Measurements from ENCODE around the gene TUBA1C.
A peak's percentile ranks its signal among the peaks of the same experiment; 100 is the strongest.
"Not testable (repeated sequence)": the region's sequence is repeated elsewhere in the genome, so short reads cannot be mapped to it uniquely, and the experiment has no call there.

The TUBA1C gene

DNA sequence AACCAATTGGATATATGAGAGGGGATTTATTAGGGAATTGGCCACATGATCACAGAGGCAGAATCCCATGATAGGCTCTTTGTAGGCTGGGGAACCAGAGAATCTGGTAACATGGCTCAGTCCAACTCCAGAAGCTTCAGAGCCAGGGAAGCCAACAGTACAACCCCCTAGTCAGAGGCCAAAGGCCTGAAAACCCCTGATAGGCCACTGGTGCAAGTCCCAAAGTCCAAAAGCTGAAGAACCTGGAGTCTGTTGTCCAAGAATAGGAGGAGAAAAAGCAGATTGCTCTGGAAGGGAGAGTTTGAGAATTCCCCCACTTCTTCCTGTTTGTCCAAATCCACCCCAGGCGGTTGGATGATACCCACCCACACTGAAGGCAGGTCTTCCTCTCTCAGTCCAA lies 49.9 kb downstream of the TUBA1C start:
- TF ChIP-seq EZH2phosphoT487 (IDR thresholded peaks at IDR 0.05; ENCODE audit: low read length), result no peak
- TF ChIP-seq, protein P1, sequence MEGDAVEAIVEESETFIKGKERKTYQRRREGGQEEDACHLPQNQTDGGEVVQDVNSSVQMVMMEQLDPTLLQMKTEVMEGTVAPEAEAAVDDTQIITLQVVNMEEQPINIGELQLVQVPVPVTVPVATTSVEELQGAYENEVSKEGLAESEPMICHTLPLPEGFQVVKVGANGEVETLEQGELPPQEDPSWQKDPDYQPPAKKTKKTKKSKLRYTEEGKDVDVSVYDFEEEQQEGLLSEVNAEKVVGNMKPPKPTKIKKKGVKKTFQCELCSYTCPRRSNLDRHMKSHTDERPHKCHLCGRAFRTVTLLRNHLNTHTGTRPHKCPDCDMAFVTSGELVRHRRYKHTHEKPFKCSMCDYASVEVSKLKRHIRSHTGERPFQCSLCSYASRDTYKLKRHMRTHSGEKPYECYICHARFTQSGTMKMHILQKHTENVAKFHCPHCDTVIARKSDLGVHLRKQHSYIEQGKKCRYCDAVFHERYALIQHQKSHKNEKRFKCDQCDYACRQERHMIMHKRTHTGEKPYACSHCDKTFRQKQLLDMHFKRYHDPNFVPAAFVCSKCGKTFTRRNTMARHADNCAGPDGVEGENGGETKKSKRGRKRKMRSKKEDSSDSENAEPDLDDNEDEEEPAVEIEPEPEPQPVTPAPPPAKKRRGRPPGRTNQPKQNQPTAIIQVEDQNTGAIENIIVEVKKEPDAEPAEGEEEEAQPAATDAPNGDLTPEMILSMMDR (IDR thresholded peaks at IDR 0.05; ENCODE audit: low read length), result no peak
- TF ChIP-seq EZH2 (optimal IDR thresholded peaks at IDR 0.05; ENCODE audit: low read depth, low read length), result no peak

DNA sequence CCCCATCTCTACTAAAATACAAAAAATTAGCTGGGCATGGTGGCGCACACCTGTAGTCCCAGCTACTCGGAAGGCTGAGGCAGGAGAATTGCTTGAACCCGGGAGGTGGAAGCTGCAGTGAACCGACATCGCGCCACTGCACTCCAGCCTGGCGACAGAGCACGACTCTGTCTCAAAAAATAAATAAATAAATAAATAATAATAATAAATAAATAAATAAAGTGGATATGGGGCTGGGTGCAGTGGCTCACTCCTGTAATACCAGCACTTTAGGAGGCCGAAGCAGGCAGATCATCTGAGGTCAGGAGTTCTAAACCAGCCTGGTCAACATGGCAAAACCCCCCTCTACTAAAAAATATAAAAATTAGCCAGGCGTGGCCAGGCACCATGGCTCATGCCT lies 52.2 kb downstream of the TUBA1C start:
- H3K27ac ChIP-seq (ENCODE audit: low read length); H4K20me1 ChIP-seq (ENCODE audit: insufficient read depth, low read length); H2AFZ ChIP-seq (ENCODE audit: low read length); H3K9me3 ChIP-seq (replicated peaks; ENCODE audit: insufficient read depth, low read length); H3K27me3 ChIP-seq (replicated peaks; ENCODE audit: insufficient read depth, low read length); H3K9me2 ChIP-seq (replicated peaks; ENCODE audit: insufficient read depth, low read length); H3K79me2 ChIP-seq (ENCODE audit: low read length); H3K9ac ChIP-seq (ENCODE audit: low read length); H3K4me1 ChIP-seq (ENCODE audit: low read length); H3K4me3 ChIP-seq (ENCODE audit: low read length); H3F3A ChIP-seq (ENCODE audit: insufficient read depth, low read length); DNase-seq; H3K36me3 ChIP-seq (replicated peaks; ENCODE audit: insufficient read depth, low read length); H3K4me2 ChIP-seq (ENCODE audit: low read depth, low read length): not testable (repeated sequence)

More for the DNA sequence above, 49.9 kb downstream of the TUBA1C start:
- H3K9ac ChIP-seq (ENCODE audit: low read length), result no peak overlapping the region
- no peak overlapping the region for H3K4me2 ChIP-seq (ENCODE audit: low read depth, low read length)
- H3K9me2 ChIP-seq (replicated peaks; ENCODE audit: insufficient read depth, low read length), result no peaks in the 10 kb centered on the region
- H3K27me3 ChIP-seq (replicated peaks; ENCODE audit: insufficient read depth, low read length), result no peaks in the 10 kb centered on the region
- no peak overlapping the region for H3K27ac ChIP-seq (ENCODE audit: low read length)
- no peak overlapping the region for H2AFZ ChIP-seq (ENCODE audit: low read length)
- H3K9me3 ChIP-seq (replicated peaks; ENCODE audit: insufficient read depth, low read length), result no peaks in the 10 kb centered on the region
- no peak for DNase-seq
- no peaks in the 10 kb centered on the region for H3K36me3 ChIP-seq (replicated peaks; ENCODE audit: insufficient read depth, low read length)
- no peaks in the 10 kb centered on the region for H3F3A ChIP-seq (ENCODE audit: insufficient read depth, low read length)
- H4K20me1 ChIP-seq (ENCODE audit: insufficient read depth, low read length), result no peaks in the 10 kb centered on the region
- H3K4me1 ChIP-seq (ENCODE audit: low read length), result no peaks in the 10 kb centered on the region
- no peak overlapping the region for H3K4me3 ChIP-seq (ENCODE audit: low read length)
- H3K79me2 ChIP-seq (ENCODE audit: low read length), result no peaks in the 10 kb centered on the region

DNA sequence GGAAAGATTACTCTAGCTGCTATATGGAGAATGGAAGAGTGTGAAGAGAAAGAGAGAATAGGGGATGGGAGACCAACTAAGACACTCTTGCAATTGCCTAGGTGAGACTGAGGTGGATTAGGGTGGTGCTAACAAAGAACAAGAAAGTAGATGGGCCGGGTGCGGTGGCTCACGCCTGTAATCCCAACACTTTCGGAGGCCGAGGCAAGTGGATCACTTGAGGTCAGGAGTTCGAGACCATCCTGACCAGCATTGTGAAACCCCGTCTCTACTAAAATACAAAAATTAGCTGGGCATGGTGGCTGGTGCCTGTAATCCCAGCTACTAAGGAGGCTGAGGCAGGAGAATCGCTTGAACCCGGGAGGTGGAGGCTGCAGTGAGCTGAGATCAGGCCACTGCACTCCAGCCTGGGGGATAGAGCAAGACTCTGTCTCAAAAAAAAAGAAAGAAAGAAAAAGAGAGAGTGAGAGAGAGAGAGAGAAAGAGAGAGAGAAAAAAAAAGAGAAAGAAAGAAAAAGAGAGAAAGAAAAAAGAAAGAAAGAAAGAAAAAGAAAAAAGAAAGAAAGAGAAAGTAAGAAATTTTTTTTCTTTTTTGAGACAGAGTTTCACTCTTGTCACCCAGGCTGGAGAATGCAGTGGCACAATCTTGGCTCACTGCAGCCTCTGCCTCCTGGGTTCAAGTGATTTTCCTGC lies 55.7 kb downstream of the TUBA1C start:
- not testable (repeated sequence) for H3K4me3 ChIP-seq (ENCODE audit: low read length); H3K36me3 ChIP-seq (replicated peaks; ENCODE audit: insufficient read depth, low read length); H3F3A ChIP-seq (ENCODE audit: insufficient read depth, low read length); H3K9ac ChIP-seq (ENCODE audit: low read length); H3K4me2 ChIP-seq (ENCODE audit: low read depth, low read length); H3K27ac ChIP-seq (ENCODE audit: low read length); H4K20me1 ChIP-seq (ENCODE audit: insufficient read depth, low read length); H2AFZ ChIP-seq (ENCODE audit: low read length); H3K27me3 ChIP-seq (replicated peaks; ENCODE audit: insufficient read depth, low read length); H3K9me2 ChIP-seq (replicated peaks; ENCODE audit: insufficient read depth, low read length); H3K9me3 ChIP-seq (replicated peaks; ENCODE audit: insufficient read depth, low read length); DNase-seq; H3K4me1 ChIP-seq (ENCODE audit: low read length)
- peaks cover 13% of the 10 kb centered on the region for H3K79me2 ChIP-seq (ENCODE audit: low read length)

DNA sequence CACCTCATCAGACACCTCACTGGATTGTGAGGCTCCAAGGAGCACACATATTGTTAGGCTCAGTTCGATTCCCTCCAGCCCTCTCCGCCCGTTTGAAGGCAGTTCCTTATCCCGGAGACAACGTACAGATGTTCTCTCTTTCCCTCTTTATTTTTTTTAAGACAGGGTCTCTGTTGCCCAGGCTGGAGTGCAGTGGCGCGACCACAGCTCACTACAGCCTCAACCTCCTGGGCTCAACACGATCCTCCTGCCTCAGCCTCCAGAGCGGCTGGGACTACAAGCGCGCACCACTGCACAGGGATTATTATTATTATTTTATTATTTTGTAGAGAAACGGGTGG lies 57.5 kb downstream of the TUBA1C start:
- H3K9me3 ChIP-seq (replicated peaks; ENCODE audit: insufficient read depth, low read length), result no peaks in the 10 kb centered on the region
- no peaks in the 10 kb centered on the region for H3K9me2 ChIP-seq (replicated peaks; ENCODE audit: insufficient read depth, low read length)
- peaks cover 4% of the 10 kb centered on the region; the same call in 1 of the 2 replicates for H3K36me3 ChIP-seq (replicated peaks; ENCODE audit: insufficient read depth, low read length)
- no peaks in the 10 kb centered on the region; the same call in 1 of the 2 replicates for H3F3A ChIP-seq (ENCODE audit: insufficient read depth, low read length)
- peaks cover 13% of the 10 kb centered on the region for H3K79me2 ChIP-seq (ENCODE audit: low read length)
- H2AFZ ChIP-seq (ENCODE audit: low read length), result peak overlapping the region; percentile 80
- H3K4me1 ChIP-seq (ENCODE audit: low read length), result peaks cover 8% of the 10 kb centered on the region
- H3K4me2 ChIP-seq (ENCODE audit: low read depth, low read length), result peak overlapping the region; percentile 74
- peak overlapping the region; percentile 63; the same call in 1 of the 2 replicates for H3K9ac ChIP-seq (ENCODE audit: low read length)
- no peaks in the 10 kb centered on the region for H4K20me1 ChIP-seq (ENCODE audit: insufficient read depth, low read length)
- TF ChIP-seq EZH2 (optimal IDR thresholded peaks at IDR 0.05; ENCODE audit: low read depth, low read length), result no peak
- TF ChIP-seq, protein P1 (IDR thresholded peaks at IDR 0.05; ENCODE audit: low read length), result no peak
- TF ChIP-seq EZH2phosphoT487 (IDR thresholded peaks at IDR 0.05; ENCODE audit: low read length), result no peak
- no peaks in the 10 kb centered on the region for H3K27me3 ChIP-seq (replicated peaks; ENCODE audit: insufficient read depth, low read length)
- peak overlapping the region; percentile 93 for H3K4me3 ChIP-seq (ENCODE audit: low read length)
- DNase-seq, result no peak
- H3K27ac ChIP-seq (ENCODE audit: low read length), result no peak overlapping the region
